Measurements from ENCODE around the gene CNTD1.

GRCh38 chr17:42804918-42805367 is 6.3 kb downstream of the CNTD1 start:
- TF ChIP-seq CTCF (conservative IDR thresholded peaks at IDR 0.05 in 1 of 2, IDR thresholded peaks at IDR 0.05 in 1 of 2; ENCODE audit: low read depth in 1 of 2, low read length in 2 of 2) (no peak), EZH2 (IDR thresholded peaks at IDR 0.05; ENCODE audit: low read length, missing control alignments) (no peak)

Measured in fibroblast of lung (primary cell).